Osteoblast (primary cell): ENCODE measurements around the gene CHMP2B. TPM values are rescaled to one million over a fixed set of nuclear protein-coding genes. Genes with fewer than 3 reads are reported as not detected.

Experiments used
- DNase-seq: peaks from one replicate; pipeline ENCODE4 v3.0.0; 2011; ENCODE audit warnings: low spot score, mixed read lengths; ENCODE audit not compliant: insufficient read length; ENCODE audit errors: missing footprints
- H2AFZ ChIP-seq: 2 replicates; pipeline ENCODE4 v1.6.0; 2011; ENCODE audit warnings: mild to moderate bottlenecking, low read length
- H3K27ac ChIP-seq: 2 replicates; pipeline ENCODE4 v1.5.1; 2011; ENCODE audit warnings: mild to moderate bottlenecking, low read depth, low read length, moderate library complexity
- H3K27me3 ChIP-seq: 2 replicates; pipeline ENCODE4 v1.6.0; 2012; ENCODE audit warnings: mild to moderate bottlenecking, control low read depth, inconsistent platforms, low read length, moderate library complexity; ENCODE audit not compliant: insufficient read depth
- H3K36me3 ChIP-seq: 2 replicates; pipeline ENCODE4 v1.5.1; 2011; ENCODE audit warnings: mild to moderate bottlenecking, low read length, control low read depth, moderate library complexity; ENCODE audit not compliant: insufficient read depth
- H3K4me1 ChIP-seq: 2 replicates; pipeline ENCODE4 v1.5.1; 2011; ENCODE audit warnings: mild to moderate bottlenecking, low read length, control low read depth, moderate library complexity; ENCODE audit not compliant: insufficient read depth
- H3K4me2 ChIP-seq: 2 replicates; pipeline ENCODE4 v1.6.0; 2011; ENCODE audit warnings: mild to moderate bottlenecking, low read length; ENCODE audit not compliant: insufficient read depth
- H3K4me3 ChIP-seq: fragments of 200-600 bp; sonication (generic); 3 replicates; pipeline ENCODE4 v1.5.1; 2012; ENCODE audit warnings: mild to moderate bottlenecking, low read length, inconsistent platforms; ENCODE audit not compliant: insufficient read depth
- H3K79me2 ChIP-seq: 2 replicates; pipeline ENCODE4 v1.6.0; 2012; ENCODE audit warnings: mild to moderate bottlenecking, low read length, control low read depth, inconsistent platforms; ENCODE audit not compliant: insufficient read depth
- H3K9me3 ChIP-seq: 2 replicates; pipeline ENCODE4 v1.5.1; 2011; ENCODE audit warnings: low read depth, low read length, control low read depth
- H4K20me1 ChIP-seq: 2 replicates; pipeline ENCODE4 v1.6.0; 2012; ENCODE audit warnings: mild to moderate bottlenecking, low read length, control low read depth; ENCODE audit not compliant: insufficient read depth
- total RNA-seq: library from RNA; depleted of rRNA; stranded (reverse); fragments of >200 nt; gene quantifications from 2 replicates; pipeline ENCODE4 v1.2.3, GENCODE V29; 2012
- TF ChIP-seq, protein P1 (sequence below): IDR thresholded peaks from 2 replicates; pipeline ENCODE4 v1.5.1; 2011; ENCODE audit warnings: mild to moderate bottlenecking, low read depth, low read length, moderate library complexity; ENCODE audit errors: extremely low read depth

CHMP2B gene
- total RNA-seq, 1 donor = 55.4 TPM

DNA sequence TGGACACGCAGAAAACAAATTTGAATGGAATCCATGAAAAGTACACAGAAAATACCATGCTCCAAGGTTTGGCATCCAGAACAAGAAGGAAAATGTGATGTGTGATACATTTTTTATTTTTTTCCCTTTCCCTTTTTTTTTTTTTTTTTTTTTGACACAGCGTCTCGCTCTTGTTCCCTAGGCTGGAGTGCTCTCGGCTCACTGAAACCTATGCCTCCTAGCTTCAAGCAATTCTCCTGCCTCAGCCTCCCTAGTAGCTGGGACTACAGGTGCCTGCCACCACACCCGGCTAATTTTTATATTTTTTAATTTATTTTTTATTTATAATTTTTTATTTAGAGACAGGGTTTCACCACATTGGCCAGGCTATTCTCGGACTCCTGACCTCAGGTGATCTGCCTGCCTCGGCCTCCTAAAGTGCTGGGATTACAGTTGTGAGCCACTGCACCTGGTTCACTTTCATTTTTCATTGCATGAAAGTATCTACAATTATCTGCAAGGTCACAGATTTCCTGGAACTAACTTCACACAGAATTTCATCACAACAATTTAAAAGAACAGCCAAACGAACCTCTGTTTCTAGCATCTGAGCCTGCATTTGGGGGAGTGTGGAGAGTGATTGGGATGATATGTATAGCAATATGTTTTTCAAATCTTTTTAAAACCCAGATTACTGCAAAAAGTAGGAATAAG, 41.0 kb downstream of the CHMP2B start:
- DNase-seq = no peak
- Histone ChIP-seq H3K9me3 (no peaks in the 10 kb centered on the region), H3K27ac (no peak overlapping the region)

DNA sequence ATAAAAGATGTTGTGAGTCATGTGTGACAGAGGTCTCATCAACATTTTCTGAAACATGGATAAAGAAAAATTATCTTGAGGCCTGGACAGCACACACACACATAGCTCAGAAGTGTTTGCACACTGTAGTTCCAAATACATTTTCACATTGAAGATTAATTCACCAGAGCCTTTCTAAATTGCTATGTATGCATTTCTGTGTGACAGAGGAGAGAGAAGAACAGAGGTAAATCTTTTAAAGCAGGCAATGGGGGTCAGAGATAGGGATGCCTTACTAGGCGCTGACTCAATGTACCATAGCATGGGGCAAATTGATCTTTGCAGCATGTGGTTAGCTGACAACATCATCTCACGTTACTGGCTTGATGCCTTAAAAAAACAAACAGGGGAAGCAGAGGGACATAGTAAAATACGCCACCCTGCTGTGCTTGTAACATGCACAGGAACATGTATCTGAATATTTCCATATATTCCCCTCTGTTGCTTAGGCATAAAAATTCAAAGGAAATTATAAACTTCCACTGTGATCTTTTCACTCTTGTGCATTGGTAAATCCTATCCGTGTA, 41.6 kb downstream of the CHMP2B start:
- Histone ChIP-seq H4K20me1 (no peaks in the 10 kb centered on the region), H3K27ac (no peak overlapping the region), H3K36me3 (no peaks in the 10 kb centered on the region), H3K79me2 (no peaks in the 10 kb centered on the region), H3K9me3 (no peaks in the 10 kb centered on the region), H3K27me3 (no peaks in the 10 kb centered on the region), H3K4me3 (no peak overlapping the region), H3K4me2 (no peak overlapping the region), H3K4me1 (no peaks in the 10 kb centered on the region), H2AFZ (no peak overlapping the region)
- no peak for DNase-seq
- TF ChIP-seq, protein P1, sequence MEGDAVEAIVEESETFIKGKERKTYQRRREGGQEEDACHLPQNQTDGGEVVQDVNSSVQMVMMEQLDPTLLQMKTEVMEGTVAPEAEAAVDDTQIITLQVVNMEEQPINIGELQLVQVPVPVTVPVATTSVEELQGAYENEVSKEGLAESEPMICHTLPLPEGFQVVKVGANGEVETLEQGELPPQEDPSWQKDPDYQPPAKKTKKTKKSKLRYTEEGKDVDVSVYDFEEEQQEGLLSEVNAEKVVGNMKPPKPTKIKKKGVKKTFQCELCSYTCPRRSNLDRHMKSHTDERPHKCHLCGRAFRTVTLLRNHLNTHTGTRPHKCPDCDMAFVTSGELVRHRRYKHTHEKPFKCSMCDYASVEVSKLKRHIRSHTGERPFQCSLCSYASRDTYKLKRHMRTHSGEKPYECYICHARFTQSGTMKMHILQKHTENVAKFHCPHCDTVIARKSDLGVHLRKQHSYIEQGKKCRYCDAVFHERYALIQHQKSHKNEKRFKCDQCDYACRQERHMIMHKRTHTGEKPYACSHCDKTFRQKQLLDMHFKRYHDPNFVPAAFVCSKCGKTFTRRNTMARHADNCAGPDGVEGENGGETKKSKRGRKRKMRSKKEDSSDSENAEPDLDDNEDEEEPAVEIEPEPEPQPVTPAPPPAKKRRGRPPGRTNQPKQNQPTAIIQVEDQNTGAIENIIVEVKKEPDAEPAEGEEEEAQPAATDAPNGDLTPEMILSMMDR = no peak

More for the DNA sequence above, 41.0 kb downstream of the CHMP2B start:
- TF ChIP-seq, protein P1 = no peak
- no peaks in the 10 kb centered on the region for H3K79me2 ChIP-seq
- H4K20me1 ChIP-seq = no peaks in the 10 kb centered on the region
- no peak overlapping the region for H3K4me2 ChIP-seq
- no peaks in the 10 kb centered on the region for H3K27me3 ChIP-seq
- no peaks in the 10 kb centered on the region for H3K4me1 ChIP-seq
- no peak overlapping the region for H3K4me3 ChIP-seq
- no peaks in the 10 kb centered on the region for H3K36me3 ChIP-seq
- no peak overlapping the region for H2AFZ ChIP-seq

DNA sequence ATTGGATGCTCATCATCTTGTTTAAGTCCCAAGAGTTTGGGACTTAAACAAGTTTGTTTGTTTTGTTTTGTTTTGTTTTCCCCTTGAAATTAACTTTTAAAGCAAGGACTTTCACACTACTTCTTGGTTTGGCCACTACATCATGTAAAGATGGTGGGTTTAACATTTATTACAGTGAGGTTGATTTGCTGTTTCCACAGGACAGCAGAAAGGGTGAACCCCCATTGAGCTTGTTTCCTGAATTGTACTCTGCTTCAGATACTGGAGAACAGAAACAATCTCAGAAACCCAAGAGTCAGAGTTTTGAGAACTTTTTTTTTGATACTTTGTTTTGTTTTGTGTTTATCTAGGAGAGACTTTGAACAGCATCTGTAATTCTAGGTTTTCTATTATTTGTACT, 42.6 kb downstream of the CHMP2B start:
- Histone ChIP-seq H3K4me1 (no peaks in the 10 kb centered on the region), H3K4me3 (no peak overlapping the region), H3K27me3 (no peaks in the 10 kb centered on the region), H3K4me2 (no peak overlapping the region), H3K79me2 (no peaks in the 10 kb centered on the region), H3K27ac (no peak overlapping the region), H3K36me3 (no peaks in the 10 kb centered on the region), H3K9me3 (no peaks in the 10 kb centered on the region), H2AFZ (no peak overlapping the region), H4K20me1 (no peaks in the 10 kb centered on the region)
- TF ChIP-seq, protein P1 = no peak
- no peak for DNase-seq

DNA sequence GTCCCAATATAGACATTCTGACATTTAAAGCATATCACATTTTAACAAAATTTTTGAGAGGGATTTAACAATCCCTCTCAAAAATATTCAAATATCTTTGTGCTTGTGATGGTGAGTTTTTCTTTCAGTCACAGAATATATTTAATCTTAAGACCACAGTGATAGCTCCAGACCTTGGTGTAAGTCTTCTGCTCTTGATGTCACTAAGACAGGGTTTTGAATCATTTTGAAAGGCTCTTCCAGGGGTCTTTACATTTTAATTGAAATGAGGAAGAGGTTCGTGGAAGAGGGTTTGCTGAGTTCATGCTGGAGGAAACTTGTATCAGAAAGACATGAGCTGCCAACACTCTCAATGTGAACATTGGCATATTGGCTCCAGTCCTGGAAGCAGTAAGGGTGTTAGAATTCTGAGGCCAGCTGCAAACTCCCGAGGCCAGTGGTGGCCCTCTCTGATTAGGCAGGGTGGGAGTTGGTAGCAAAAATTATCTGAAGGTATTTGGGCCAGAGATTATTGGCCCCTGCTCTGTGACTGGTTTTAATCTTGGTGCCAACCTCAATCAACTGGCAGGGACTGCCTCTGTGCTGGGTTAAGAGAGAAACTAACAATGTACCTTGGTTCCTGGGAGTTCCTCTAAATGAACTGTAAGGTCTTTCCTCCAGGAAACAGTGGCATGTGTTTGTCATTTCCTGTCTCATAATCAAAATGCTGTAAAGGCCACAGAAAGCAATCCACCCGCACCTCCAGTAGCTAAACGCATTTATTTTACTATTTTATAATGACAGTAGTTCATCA, 44.0 kb downstream of the CHMP2B start:
- Histone ChIP-seq H3K9me3 (no peaks in the 10 kb centered on the region), H3K79me2 (no peaks in the 10 kb centered on the region), H3K4me2 (no peak overlapping the region), H3K4me1 (no peaks in the 10 kb centered on the region), H3K4me3 (no peak overlapping the region), H4K20me1 (no peaks in the 10 kb centered on the region), H3K27me3 (no peaks in the 10 kb centered on the region), H3K36me3 (no peaks in the 10 kb centered on the region), H3K27ac (no peak overlapping the region), H2AFZ (peak overlapping the region; percentile 67)
- no peak for DNase-seq
- TF ChIP-seq, protein P1 = no peak
